H9 (cell line): Measurements from ENCODE around the gene ZFYVE28. TPM values are rescaled to one million over a fixed set of nuclear protein-coding genes. Genes with fewer than 3 reads are reported as not detected.

Experiments used
- DNase-seq: peaks from one replicate; pipeline ENCODE4 v3.0.0-alpha.2; 2017
- H2AFZ ChIP-seq: one replicate; pipeline ENCODE4 v1.6.1; 2013; ENCODE audit warnings: mild to moderate bottlenecking, low read length, control low read depth, moderate library complexity
- H2AK5ac ChIP-seq: 2 replicates; pipeline ENCODE4 v1.6.1; 2013; ENCODE audit warnings: low read length, control low read depth, mixed read lengths; ENCODE audit not compliant: insufficient read length
- H2BK120ac ChIP-seq: one replicate; pipeline ENCODE4 v1.6.1; 2013; ENCODE audit warnings: low read depth, mild to moderate bottlenecking, low read length, control low read depth, inconsistent platforms; ENCODE audit not compliant: poor library complexity, severe bottlenecking
- H2BK12ac ChIP-seq: 2 replicates; pipeline ENCODE4 v1.6.1; 2013; ENCODE audit warnings: low read length, control low read depth, mixed read lengths, low read depth; ENCODE audit not compliant: insufficient read length
- H2BK15ac ChIP-seq: 2 replicates; pipeline ENCODE4 v1.6.1; 2013; ENCODE audit warnings: low read depth, low read length, control low read depth
- H2BK20ac ChIP-seq: one replicate; pipeline ENCODE4 v1.6.1; 2013; ENCODE audit warnings: low read depth, mild to moderate bottlenecking, low read length, control low read depth, inconsistent platforms; ENCODE audit not compliant: poor library complexity, severe bottlenecking
- H2BK5ac ChIP-seq: 2 replicates; pipeline ENCODE4 v1.6.1; 2013; ENCODE audit warnings: low read length, control low read depth, mixed read lengths; ENCODE audit not compliant: insufficient read length
- H3K14ac ChIP-seq: 2 replicates; pipeline ENCODE4 v1.6.1; 2013; ENCODE audit warnings: low read length, control low read depth; ENCODE audit not compliant: insufficient read depth
- H3K18ac ChIP-seq: 2 replicates; pipeline ENCODE4 v1.6.1; 2013; ENCODE audit warnings: low read depth, mild to moderate bottlenecking, mixed read lengths, low read length, control low read depth; ENCODE audit not compliant: insufficient read length
- H3K23ac ChIP-seq: 2 replicates; pipeline ENCODE4 v1.6.1; 2013; ENCODE audit warnings: low read length, control low read depth, mixed read lengths, low read depth; ENCODE audit not compliant: insufficient read length
- H3K23me2 ChIP-seq: 2 replicates; pipeline ENCODE4 v1.6.1; 2013; ENCODE audit warnings: low read depth, mild to moderate bottlenecking, mixed read lengths, low read length, control low read depth; ENCODE audit not compliant: insufficient read length, poor library complexity, severe bottlenecking
- H3K27ac ChIP-seq: 2 replicates; pipeline ENCODE4 v1.5.1; 2013; ENCODE audit warnings: low read length, control low read depth, mixed read lengths, low read depth; ENCODE audit not compliant: insufficient read length
- H3K27me3 ChIP-seq: 2 replicates; pipeline ENCODE4 v1.6.1; 2013; ENCODE audit warnings: low read length, control low read depth, inconsistent platforms; ENCODE audit not compliant: insufficient read depth
- H3K4ac ChIP-seq: 2 replicates; pipeline ENCODE4 v1.6.1; 2013; ENCODE audit warnings: low read depth, mild to moderate bottlenecking, control low read depth, inconsistent platforms, low read length, moderate library complexity
- H3K4me1 ChIP-seq: 2 replicates; pipeline ENCODE4 v1.6.1; 2013; ENCODE audit warnings: low read length, control low read depth, inconsistent platforms; ENCODE audit not compliant: insufficient read depth
- H3K4me2 ChIP-seq: 2 replicates; pipeline ENCODE4 v1.6.1; 2013; ENCODE audit warnings: low read length, control low read depth, mixed read lengths; ENCODE audit not compliant: insufficient read length, insufficient read depth
- H3K56ac ChIP-seq: 2 replicates; pipeline ENCODE4 v1.6.1; 2013; ENCODE audit warnings: low read depth, mild to moderate bottlenecking, mixed read lengths, low read length, control low read depth; ENCODE audit not compliant: insufficient read length
- H3K79me1 ChIP-seq: 2 replicates; pipeline ENCODE4 v1.6.1; 2013; ENCODE audit warnings: low read depth, mild to moderate bottlenecking, moderate library complexity, low read length, control low read depth, inconsistent platforms; ENCODE audit not compliant: insufficient read depth, poor library complexity, severe bottlenecking
- H3K79me2 ChIP-seq: 2 replicates; pipeline ENCODE4 v1.6.1; 2013; ENCODE audit warnings: low read length, control low read depth, inconsistent platforms; ENCODE audit not compliant: insufficient read depth
- H3K9ac ChIP-seq: 2 replicates; pipeline ENCODE4 v1.6.1; 2013; ENCODE audit warnings: low read length, control low read depth, mixed read lengths; ENCODE audit not compliant: insufficient read length; ENCODE audit errors: extremely low read depth
- H3K9me3 ChIP-seq: one replicate; pipeline ENCODE4 v1.6.1; 2013; ENCODE audit warnings: low read depth, low read length, inconsistent platforms; ENCODE audit not compliant: control insufficient read depth
- H3T11ph ChIP-seq: one replicate; pipeline ENCODE4 v1.6.1; 2013; ENCODE audit warnings: mild to moderate bottlenecking, low read length, control low read depth, inconsistent platforms
- H4K20me1 ChIP-seq: one replicate; pipeline ENCODE4 v1.6.1; 2013; ENCODE audit not compliant: control insufficient read depth, insufficient read length, insufficient read depth
- H4K5ac ChIP-seq: 2 replicates; pipeline ENCODE4 v1.6.1; 2013; ENCODE audit warnings: low read depth, mild to moderate bottlenecking, mixed read lengths, low read length, control low read depth; ENCODE audit not compliant: insufficient read length
- H4K8ac ChIP-seq: replicated peaks from 2 replicates; pipeline ENCODE4 v1.6.1; 2013; ENCODE audit warnings: low read length, control low read depth, mixed read lengths, low read depth; ENCODE audit not compliant: insufficient read length
- H4K91ac ChIP-seq: 2 replicates; pipeline ENCODE4 v1.6.1; 2013; ENCODE audit warnings: low read depth, mild to moderate bottlenecking, moderate library complexity, mixed read lengths, low read length, control low read depth; ENCODE audit not compliant: insufficient read length
- H3K27ac Mint-ChIP-seq, 3 experiments: 2 replicates in 2 of 3; 3 replicates in 1 of 3; pipeline ENCODE4 v1.8.0; 2020 to 2021; ENCODE audit warnings: mixed read lengths in 3 of 3, mild to moderate bottlenecking in 1 of 3, moderate library complexity in 1 of 3
- H3K27me3 Mint-ChIP-seq: 2 replicates; pipeline ENCODE4 v1.8.0; 2021; ENCODE audit warnings: low read depth, mild to moderate bottlenecking, moderate library complexity, mixed read lengths
- H3K36me3 Mint-ChIP-seq, 3 experiments: 2 replicates in 2 of 3; 3 replicates in 1 of 3; pipeline ENCODE4 v1.8.0; 2020 to 2021; ENCODE audit warnings: low read depth in 3 of 3, mixed read lengths in 3 of 3; ENCODE audit not compliant: insufficient read depth in 1 of 3
- H3K4me1 Mint-ChIP-seq, 2 experiments: 2 replicates each; pipeline ENCODE4 v1.8.0; 2020; ENCODE audit warnings: mixed read lengths in 2 of 2
- H3K4me3 Mint-ChIP-seq, 2 experiments: 2 replicates in 1 of 2; 3 replicates in 1 of 2; pipeline ENCODE4 v1.8.0; 2020 to 2021; ENCODE audit warnings: mild to moderate bottlenecking in 2 of 2, mixed read lengths in 2 of 2, moderate library complexity in 1 of 2
- H3K9me3 Mint-ChIP-seq, 2 experiments: 2 replicates in 1 of 2; 3 replicates in 1 of 2; pipeline ENCODE4 v1.8.0; 2020; ENCODE audit warnings: mild to moderate bottlenecking in 2 of 2, mixed read lengths in 2 of 2, moderate library complexity in 1 of 2
- CTCF ChIP-seq: fragments of 200-600 bp; sonication (generic); conservative IDR thresholded peaks from 3 replicates; pipeline ENCODE4 v1.8.0; 2021; ENCODE audit warnings: antibody characterized with exemption, mild to moderate bottlenecking
- WGBS: extraction: QIAGEN DNeasy Blood & Tissue Kit; methylation state at CpG from one replicate; pipeline ENCODE4 v1.1.7; 2013; ENCODE audit warnings: missing lambda C conversion rate, low lambda C conversion rate, mixed read lengths; ENCODE audit not compliant: insufficient read length; ENCODE audit errors: extremely low coverage; 5-methylcytosine and 5-hydroxymethylcytosine counted together
- total RNA-seq: library from RNA; stranded (reverse); gene quantifications from 2 replicates; pipeline ENCODE4 v1.2.1, GENCODE V29; 2021

The ZFYVE28 gene
- total RNA-seq, 1 experiment from 2014 or later, result 0.98 TPM

GRCh38 chr4:2360396-2360730 is 58.1 kb downstream of the ZFYVE28 start:
- no peak overlapping the region for H2BK15ac ChIP-seq
- H2BK12ac ChIP-seq, result no peak overlapping the region
- no peak overlapping the region for H3K27ac Mint-ChIP-seq

More at GRCh38 chr4:2360396-2360730, 58.1 kb downstream of the ZFYVE28 start:
- Histone ChIP-seq H2AK5ac (no peak overlapping the region), H3K56ac (no peak overlapping the region), H3K9ac (no peak overlapping the region), H3K27ac (no peak overlapping the region), H3K79me2 (no peaks in the 10 kb centered on the region), H3K79me1 (no peaks in the 10 kb centered on the region), H4K5ac (no peak overlapping the region), H4K91ac (no peak overlapping the region), H3K23me2 (no peaks in the 10 kb centered on the region), H3K4me2 (no peak overlapping the region), H3K4me1 (no peaks in the 10 kb centered on the region), H2BK20ac (no peak overlapping the region), H3K27me3 (no peaks in the 10 kb centered on the region), H3K18ac (no peak overlapping the region), H2BK120ac (no peak overlapping the region), H3K4ac (no peak overlapping the region), H3T11ph (no peak overlapping the region), H4K8ac (no peak overlapping the region), H4K20me1 (no peaks in the 10 kb centered on the region), H3K9me3 (no peaks in the 10 kb centered on the region), H3K23ac (no peak overlapping the region), H3K14ac (no peak overlapping the region), H2BK5ac (no peak overlapping the region), H2AFZ (no peak overlapping the region)
- no peak overlapping the region for H3K4me3 Mint-ChIP-seq
- no peaks in the 10 kb centered on the region; a peak in 1 of 5 replicates for H3K9me3 Mint-ChIP-seq
- peaks cover 6 to 14% of the 10 kb centered on the region in 2 experiments for H3K4me1 Mint-ChIP-seq
- no peak for TF ChIP-seq CTCF
- no peaks in the 10 kb centered on the region for H3K36me3 Mint-ChIP-seq
- H3K27me3 Mint-ChIP-seq, result peaks cover 5% of the 10 kb centered on the region
- no peak for DNase-seq
- WGBS, result no CpG with 5 or more reads among the region's 6 CpGs
